ENCODE results near the gene TUFT1. TPM values are rescaled to one million over a fixed set of nuclear protein-coding genes. Genes with fewer than 3 reads are reported as not detected.
A peak's percentile ranks its signal among the peaks of the same experiment; 100 is the strongest.

TUFT1 gene
- total and polyA plus RNA-seq, 2 donors (not counting 1 experiment from before 2014, with no cell fraction given): 0.82 to 2.2 TPM

- no peak overlapping the region for H3K27ac Mint-ChIP-seq
- WGBS (ENCODE audit: insufficient coverage): 95% methylated on average over 8 of the region's 10 CpGs
- no peak for TF ChIP-seq CTCF (IDR thresholded peaks at IDR 0.05)
- no peak for TF ChIP-seq EZH2 (IDR thresholded peaks at IDR 0.05; ENCODE audit: borderline replicate concordance, insufficient read depth, low read depth, low read length, poor library complexity, severe bottlenecking)
These were observed 6.2 kb upstream of the TUFT1 start for GRCh38 chr1:151533870-151534269.

GRCh38 chr1:151534662-151535278, 5.3 kb upstream of the TUFT1 start:
- Histone ChIP-seq H3K4me1 (ENCODE audit: control insufficient read depth in 2 of 2, insufficient read depth in 2 of 2, low read length in 2 of 2) (peaks cover 5 to 7% of the 10 kb centered on the region in 2 donors), H3K9ac (ENCODE audit: low read length) (no peak overlapping the region), H4K20me1 (ENCODE audit: control insufficient read depth, insufficient read depth, low read length, poor library complexity, severe bottlenecking) (no peaks in the 10 kb centered on the region), H2AFZ (ENCODE audit: insufficient read depth, low read depth, low read length, poor library complexity, severe bottlenecking) (no peak overlapping the region), H3K27me3 (replicated peaks in 1 of 4; ENCODE audit: control extremely low read depth in 1 of 4, control insufficient read depth in 3 of 4, insufficient read depth in 4 of 4, low read length in 3 of 4) (no peaks in the 10 kb centered on the region), H3K4me2 (replicated peaks; ENCODE audit: low read depth, low read length, poor library complexity, severe bottlenecking) (no peak overlapping the region), H3K4me3 (ENCODE audit: control extremely low read depth in 1 of 5, extremely low read depth in 1 of 5, insufficient read depth in 1 of 5, low read depth in 2 of 5, low read length in 4 of 5) (no peak overlapping the region), H3K36me3 (replicated peaks in 1 of 2; ENCODE audit: control extremely low read depth in 1 of 2, control insufficient read depth in 1 of 2, extremely low read depth in 1 of 2, insufficient read depth in 2 of 2, low read length in 1 of 2) (no peaks in the 10 kb centered on the region), H3K27ac (ENCODE audit: low read length in 2 of 2) (no peak overlapping the region), H3K9me3 (ENCODE audit: control extremely low read depth in 1 of 3, control insufficient read depth in 2 of 3, insufficient read depth in 1 of 3, low read length in 2 of 3) (no peaks in the 10 kb centered on the region), H3K79me2 (ENCODE audit: control insufficient read depth, insufficient read depth, low read length) (no peaks in the 10 kb centered on the region)
- ChIA-PET POLR2A (no interaction called here), CTCF (interaction anchor here (0.6 to 1.2 kb wide), 6 partner anchors 59 to 200 kb away, joined by 3 to 4 read pairs (median 3); no protein-coding TSS in a partner anchor)
- no peak overlapping the region for H3K4me3 Mint-ChIP-seq
- intact Hi-C loops (cut with micrococcal nuclease): loop anchor here (1.0 to 5.0 kb wide), 3 partner anchors 92 to 302 kb away; no protein-coding TSS in a partner anchor
- ATAC-seq (ENCODE audit: low read depth) (peak; percentile 67), DNase-seq (peak; percentile 72)
- H3K27me3 Mint-ChIP-seq: peaks cover 3% of the 10 kb centered on the region
- H3K27ac Mint-ChIP-seq: no peak overlapping the region
- TF ChIP-seq EZH2 (IDR thresholded peaks at IDR 0.05; ENCODE audit: borderline replicate concordance, insufficient read depth, low read depth, low read length, poor library complexity, severe bottlenecking) (no peak), CTCF (IDR thresholded peaks at IDR 0.05) (peak; percentile 78)
- WGBS (ENCODE audit: insufficient coverage): 49% methylated on average over 6 of the region's 12 CpGs
- peaks cover 4% of the 10 kb centered on the region for H3K4me1 Mint-ChIP-seq
- H3K9me3 Mint-ChIP-seq (ENCODE audit: insufficient read depth): no peaks in the 10 kb centered on the region

More at GRCh38 chr1:151533870-151534269, 6.2 kb upstream of the TUFT1 start:
- no peak for DNase-seq
- no peak overlapping the region for H3K4me2 ChIP-seq (replicated peaks; ENCODE audit: low read depth, low read length, poor library complexity, severe bottlenecking)
- POLR2A ChIA-PET: no interaction called here
- ATAC-seq (ENCODE audit: low read depth): no peak
- no peaks in the 10 kb centered on the region for H3K4me1 ChIP-seq (ENCODE audit: control insufficient read depth in 2 of 2, insufficient read depth in 2 of 2, low read length in 2 of 2)
- H3K36me3 ChIP-seq (replicated peaks in 1 of 2; ENCODE audit: control extremely low read depth in 1 of 2, control insufficient read depth in 1 of 2, extremely low read depth in 1 of 2, insufficient read depth in 2 of 2, low read length in 1 of 2): no peaks in the 10 kb centered on the region
- no peaks in the 10 kb centered on the region for H3K9me3 Mint-ChIP-seq (ENCODE audit: insufficient read depth)
- no peak overlapping the region for H3K4me3 ChIP-seq (ENCODE audit: control extremely low read depth in 1 of 5, extremely low read depth in 1 of 5, insufficient read depth in 1 of 5, low read depth in 2 of 5, low read length in 4 of 5)
- no peak overlapping the region for H3K27ac ChIP-seq (ENCODE audit: low read length in 2 of 2)
- no peaks in the 10 kb centered on the region for H3K79me2 ChIP-seq (ENCODE audit: control insufficient read depth, insufficient read depth, low read length)
- intact Hi-C loops (cut with micrococcal nuclease): loop anchor here (1.0 to 5.0 kb wide), 3 partner anchors 92 to 302 kb away; no protein-coding TSS in a partner anchor
- no peaks in the 10 kb centered on the region for H3K9me3 ChIP-seq (ENCODE audit: control extremely low read depth in 1 of 3, control insufficient read depth in 2 of 3, insufficient read depth in 1 of 3, low read length in 2 of 3)
- no peak overlapping the region for H2AFZ ChIP-seq (ENCODE audit: insufficient read depth, low read depth, low read length, poor library complexity, severe bottlenecking)
- no peak overlapping the region for H3K4me3 Mint-ChIP-seq
- H3K27me3 ChIP-seq (replicated peaks in 1 of 4; ENCODE audit: control extremely low read depth in 1 of 4, control insufficient read depth in 3 of 4, insufficient read depth in 4 of 4, low read length in 3 of 4): no peaks in the 10 kb centered on the region
- H3K4me1 Mint-ChIP-seq: no peaks in the 10 kb centered on the region
- H4K20me1 ChIP-seq (ENCODE audit: control insufficient read depth, insufficient read depth, low read length, poor library complexity, severe bottlenecking): no peaks in the 10 kb centered on the region
- no peak overlapping the region for H3K9ac ChIP-seq (ENCODE audit: low read length)
- CTCF ChIA-PET: interaction anchor here (1.2 kb wide), 2 partner anchors 13 to 60 kb away, joined by 3 to 4 read pairs; no protein-coding TSS in a partner anchor
- H3K27me3 Mint-ChIP-seq: peaks cover 3% of the 10 kb centered on the region

Data from B cell (primary cell).